Measurements from ENCODE around the gene ATP6V0A4.
"Not testable (repeated sequence)": the region's sequence is repeated elsewhere in the genome, so short reads cannot be mapped to it uniquely, and the experiment has no call there.

The ATP6V0A4 gene

DNA sequence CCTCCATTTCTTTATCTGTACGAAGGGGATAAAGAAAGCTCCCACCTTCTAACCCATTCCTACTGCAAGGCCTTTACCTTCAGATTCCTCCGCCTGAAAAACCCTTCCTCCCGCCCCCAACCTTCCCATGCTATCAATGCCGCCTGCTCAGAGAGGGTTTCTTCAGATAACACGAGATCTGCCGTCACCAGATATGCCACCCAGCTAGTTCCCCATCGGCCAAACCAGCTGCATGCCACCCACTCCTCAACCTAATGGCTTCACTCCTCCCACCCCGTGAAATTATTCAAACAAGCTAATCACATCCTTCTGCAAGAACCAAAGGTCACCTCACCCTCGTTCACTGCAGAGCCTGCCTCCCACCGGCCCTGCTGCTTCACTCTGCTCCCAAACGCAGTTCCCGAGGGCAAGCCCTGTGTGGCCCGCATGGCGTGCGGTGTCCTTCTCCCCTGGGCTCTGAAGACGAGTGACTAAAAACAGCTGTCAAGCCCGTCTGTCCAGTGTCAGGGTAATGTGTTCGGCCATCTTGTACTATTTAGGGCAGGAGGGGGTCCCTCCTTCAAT lies 47.0 kb downstream of the ATP6V0A4 start:
- no peak for DNase-seq (ENCODE audit: low read depth)

DNA sequence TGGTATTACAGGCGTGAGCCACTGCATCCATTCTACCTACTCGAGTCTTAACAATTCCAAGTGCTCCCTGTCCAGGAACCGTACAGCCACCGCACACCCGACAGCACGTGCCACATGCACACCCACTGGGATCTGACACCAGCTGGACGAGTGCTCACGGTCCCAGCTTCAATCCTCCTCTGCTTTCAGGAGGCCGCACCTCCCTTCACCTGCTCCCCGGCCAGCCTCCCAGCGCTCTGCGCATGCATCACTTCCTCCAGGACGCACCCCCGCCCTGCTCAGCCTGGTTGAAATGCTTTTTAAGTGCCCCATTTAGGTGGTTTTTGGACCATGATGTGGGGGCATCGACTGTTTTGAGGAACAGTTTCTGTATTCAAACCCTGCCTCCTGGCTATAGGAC lies 47.5 kb downstream of the ATP6V0A4 start:
- no peak for DNase-seq (ENCODE audit: low read depth)

GRCh38 chr7:138749960-138750359 lies 48.0 kb downstream of the ATP6V0A4 start:
- no peak for DNase-seq (ENCODE audit: low read depth)

DNA sequence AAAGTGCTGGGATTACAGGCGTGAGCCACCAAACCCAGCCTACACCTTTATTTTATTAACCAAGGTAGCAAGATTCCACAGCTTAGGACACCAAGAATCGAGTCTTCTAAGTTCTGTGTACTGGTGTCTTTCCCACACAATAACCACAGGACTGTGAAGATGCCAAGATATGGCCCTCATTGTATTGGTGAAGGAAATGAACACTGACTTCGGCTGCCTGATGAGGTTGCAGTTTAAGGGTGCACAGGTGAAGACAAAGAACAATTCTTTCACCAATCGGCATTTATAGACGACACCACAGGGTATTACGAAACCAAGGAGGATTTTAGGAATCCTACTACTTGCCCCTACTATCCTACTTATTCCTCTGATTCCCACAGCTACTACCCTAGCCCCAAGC lies 49.3 kb downstream of the ATP6V0A4 start:
- DNase-seq (ENCODE audit: low read depth): no peak

- DNase-seq (ENCODE audit: low read depth): no peak
Observed at GRCh38 chr7:138746073-138746472, 51.9 kb downstream of the ATP6V0A4 start.

DNA sequence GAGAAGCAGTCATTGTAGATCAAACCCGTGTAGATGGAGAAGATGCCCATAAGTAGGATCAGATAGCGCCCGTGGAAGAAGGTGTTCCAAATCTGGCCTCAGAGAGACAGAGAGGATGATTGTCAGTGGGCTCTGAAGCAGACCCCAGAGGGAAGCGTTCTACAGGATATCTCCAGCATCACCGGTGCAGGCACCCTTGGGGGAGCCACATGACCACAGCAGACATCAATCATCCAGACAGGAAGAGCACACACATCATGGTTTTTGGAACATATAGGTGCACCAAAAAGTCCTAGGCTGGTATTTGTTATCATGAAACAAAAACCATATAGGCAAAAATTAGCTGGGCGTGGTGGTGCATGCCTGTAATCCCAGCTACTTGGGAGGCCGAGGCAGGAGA lies 52.8 kb downstream of the ATP6V0A4 start:
- no peak for DNase-seq (ENCODE audit: low read depth)

DNA sequence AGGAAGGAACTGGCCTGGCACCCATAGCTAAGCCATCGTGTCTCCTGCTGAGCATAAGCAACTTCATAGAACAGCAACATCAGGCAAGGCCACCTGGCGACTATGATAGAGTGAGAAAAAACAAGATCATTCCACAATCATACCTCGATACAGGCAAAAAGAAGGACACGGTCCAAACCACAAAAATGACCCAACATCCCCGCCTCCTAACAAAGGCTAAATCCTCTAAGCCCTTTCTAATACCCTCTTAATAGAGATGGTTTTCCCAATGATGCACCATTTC lies 56.6 kb downstream of the ATP6V0A4 start:
- DNase-seq (ENCODE audit: low read depth): no peak

DNA sequence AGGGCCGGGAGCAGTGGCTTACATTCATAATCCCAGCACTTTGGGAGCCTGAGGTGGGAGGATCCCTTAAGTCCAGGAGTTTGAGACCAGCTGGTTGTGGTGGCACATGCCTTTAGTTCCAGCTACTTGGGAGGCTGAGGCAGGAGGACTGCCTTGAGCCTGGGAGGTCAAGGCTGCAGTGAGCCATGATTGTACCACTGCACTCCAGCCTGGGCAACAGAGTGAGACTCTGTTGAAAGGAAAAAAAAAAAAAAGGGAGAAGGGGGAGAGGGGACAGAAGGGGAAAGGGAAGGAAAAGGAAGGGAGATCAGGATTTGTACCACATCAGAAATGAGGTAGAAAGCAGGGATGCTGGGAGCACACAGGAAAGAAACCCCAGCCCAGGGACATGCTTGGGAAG lies 58.1 kb downstream of the ATP6V0A4 start:
- no peak for DNase-seq (ENCODE audit: low read depth)

- DNase-seq (ENCODE audit: low read depth): peak; percentile 63
Observed at GRCh38 chr7:138738551-138739335, 59.3 kb downstream of the ATP6V0A4 start.

DNA sequence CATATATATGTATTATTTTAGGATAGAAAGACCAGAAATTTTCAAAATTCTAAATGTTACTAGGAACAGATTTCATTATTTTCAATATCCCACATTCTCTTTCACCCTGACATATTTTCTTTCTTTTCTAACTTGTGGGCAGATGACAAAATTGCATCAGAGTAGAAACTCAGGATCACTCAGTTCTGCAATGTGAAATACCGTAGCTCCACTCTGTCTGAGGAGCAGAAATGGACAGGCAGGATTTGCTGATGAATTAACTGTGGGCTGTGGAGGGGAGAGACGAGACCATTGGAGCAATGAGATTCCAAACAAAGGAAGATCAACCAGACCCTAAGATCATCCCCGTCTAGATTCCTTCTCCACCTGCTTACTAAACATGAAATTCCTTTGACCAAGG lies 59.9 kb downstream of the ATP6V0A4 start:
- no peak for DNase-seq (ENCODE audit: low read depth)

- no peak for DNase-seq (ENCODE audit: low read depth)
Observed at GRCh38 chr7:138735399-138735798, 62.6 kb downstream of the ATP6V0A4 start.

DNA sequence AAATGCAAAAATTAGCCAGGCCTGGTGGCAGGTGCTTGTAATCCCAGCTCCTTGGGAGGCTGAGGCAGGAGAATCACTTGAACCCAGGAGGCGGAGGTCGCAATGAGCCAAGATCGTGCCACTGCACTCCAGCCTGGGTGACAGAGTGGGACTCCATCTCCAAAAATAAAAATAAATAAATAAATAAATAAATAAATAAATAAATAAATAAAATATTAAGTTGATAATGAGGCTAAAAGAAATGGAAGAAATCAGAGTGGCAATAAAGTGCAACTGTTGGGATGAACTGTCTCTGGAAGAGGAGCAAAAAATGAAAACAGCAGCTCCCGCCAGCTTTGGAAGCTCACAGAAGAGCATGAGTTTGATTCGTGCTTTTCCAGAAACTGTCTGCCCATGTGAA lies 66.3 kb downstream of the ATP6V0A4 start:
- not testable (repeated sequence) for DNase-seq (ENCODE audit: low read depth)

GRCh38 chr7:138729444-138729843 lies 68.6 kb downstream of the ATP6V0A4 start:
- no peak for DNase-seq (ENCODE audit: low read depth)

DNA sequence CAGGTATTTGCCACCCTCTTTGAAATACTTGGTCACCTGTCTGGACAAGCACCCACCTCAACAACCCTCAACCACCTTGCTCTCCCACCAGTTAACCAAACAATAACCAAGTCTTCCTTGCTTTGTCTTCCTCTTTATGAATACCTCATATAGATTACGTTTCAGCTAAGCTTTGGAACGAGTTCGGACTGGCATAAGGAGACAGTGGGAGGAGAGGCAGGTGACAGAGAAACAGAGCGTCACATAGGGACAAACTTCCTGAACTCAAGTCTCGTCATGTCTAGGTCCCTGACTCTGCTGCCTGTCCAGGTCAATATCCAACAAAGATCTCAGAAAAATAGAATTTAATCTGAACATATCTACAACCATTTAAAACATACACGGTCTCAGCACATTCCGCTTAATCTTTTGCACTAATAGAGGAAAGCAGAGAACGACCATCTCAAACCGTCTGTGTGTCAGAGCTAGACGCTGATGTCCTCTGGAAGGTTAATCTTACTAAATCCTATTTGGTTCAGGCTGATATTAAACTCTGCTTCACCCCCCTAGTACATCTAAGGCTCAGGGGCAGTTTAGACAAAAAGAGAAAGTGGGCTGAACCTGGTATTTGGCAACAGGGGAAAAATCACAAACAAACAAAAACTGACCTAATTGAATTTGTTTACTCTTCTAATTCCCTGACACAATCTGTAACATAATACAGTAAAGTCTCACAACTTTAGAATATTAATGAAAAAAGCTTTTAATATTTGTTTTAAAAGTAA lies 70.5 kb downstream of the ATP6V0A4 start:
- no peak for DNase-seq (ENCODE audit: low read depth)

GRCh38 chr7:138726288-138726687 lies 71.7 kb downstream of the ATP6V0A4 start:
- DNase-seq (ENCODE audit: low read depth): no peak

DNA sequence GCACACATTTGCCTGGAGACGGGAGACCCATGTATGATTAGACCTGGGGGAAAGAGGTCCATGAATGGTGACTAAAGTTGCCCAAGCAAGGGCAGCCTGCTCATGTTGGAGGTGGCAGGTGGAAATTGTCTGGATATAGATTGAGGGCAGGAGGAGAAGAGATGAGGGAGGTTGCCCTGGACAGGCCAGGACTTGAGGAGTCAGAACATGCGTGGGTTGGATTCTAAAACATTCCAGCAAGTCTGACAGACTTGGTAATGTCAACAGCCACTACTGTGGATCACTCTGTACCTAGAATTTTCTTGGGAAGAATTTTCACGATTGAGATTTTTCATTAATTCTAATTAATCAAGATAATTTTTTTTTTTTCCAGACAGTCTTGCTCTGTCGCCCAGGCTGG lies 77.7 kb downstream of the ATP6V0A4 start:
- no peak for DNase-seq (ENCODE audit: low read depth)

DNA sequence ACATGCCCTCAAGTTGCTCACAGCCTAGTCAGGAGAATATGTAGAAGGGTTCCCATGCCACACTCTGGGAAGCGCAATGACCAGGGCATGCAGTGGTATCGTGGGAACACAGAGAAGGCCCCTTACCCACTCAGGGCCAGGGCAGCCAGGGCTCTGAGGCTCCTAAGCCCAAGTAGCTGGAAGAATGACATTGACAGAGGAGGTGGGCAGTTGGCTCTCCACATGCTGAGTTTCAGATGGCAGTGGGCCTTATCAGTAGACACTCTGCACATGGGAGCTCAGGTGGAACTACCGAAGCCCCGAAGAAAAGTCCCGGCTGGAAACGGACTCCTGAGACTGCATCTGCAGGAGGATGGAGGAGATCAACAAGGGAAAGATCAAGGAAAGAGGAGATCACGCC lies 81.1 kb downstream of the ATP6V0A4 start:
- DNase-seq (ENCODE audit: low read depth): no peak

GRCh38 chr7:138713191-138713590 lies 84.8 kb downstream of the ATP6V0A4 start:
- DNase-seq (ENCODE audit: low read depth): no peak

GRCh38 chr7:138712652-138713051 lies 85.3 kb downstream of the ATP6V0A4 start:
- no peak for DNase-seq (ENCODE audit: low read depth)

GRCh38 chr7:138710536-138711385 lies 87.2 kb downstream of the ATP6V0A4 start:
- DNase-seq (ENCODE audit: low read depth): no peak

DNA sequence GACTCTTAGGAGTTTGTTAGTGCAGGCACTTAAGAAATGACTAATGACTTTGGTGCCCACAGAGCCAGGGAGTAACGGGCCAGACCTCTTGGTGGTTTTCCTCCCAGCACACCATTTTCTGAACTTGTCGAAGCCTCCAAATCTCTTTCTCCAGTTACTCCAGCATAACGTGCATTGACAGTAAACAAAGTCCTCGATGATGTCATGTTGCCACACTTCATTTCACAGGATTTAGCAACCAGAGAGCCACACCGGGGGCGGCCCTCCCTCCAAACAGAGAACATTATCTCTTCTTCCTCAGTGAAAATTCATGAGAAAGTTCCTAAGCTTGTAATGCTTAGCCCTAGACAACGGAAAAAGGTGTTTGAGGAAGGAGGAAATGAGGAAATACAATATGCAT lies 92.8 kb downstream of the ATP6V0A4 start:
- DNase-seq (ENCODE audit: low read depth): no peak

DNA sequence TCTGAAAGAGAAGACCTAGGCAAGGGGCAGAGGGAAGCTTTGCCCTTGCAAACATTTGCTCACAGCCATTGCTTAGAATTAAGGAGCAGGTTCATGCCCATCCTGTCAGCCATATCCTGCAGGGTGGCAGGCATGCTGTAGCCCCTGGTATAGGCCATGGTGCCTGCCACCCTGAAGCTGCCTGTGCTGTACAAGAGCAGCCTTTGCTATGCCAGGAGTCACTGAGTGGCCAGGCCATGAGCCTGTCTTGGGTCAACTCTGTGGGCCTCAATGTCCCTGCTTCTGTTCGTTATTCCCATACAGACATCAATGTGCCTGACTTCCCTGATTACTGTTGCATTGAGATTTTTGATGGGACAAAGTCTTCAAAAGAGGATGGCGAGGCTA lies 96.5 kb downstream of the ATP6V0A4 start:
- no peak for DNase-seq (ENCODE audit: low read depth)
